ENCODE measurements around the gene THAP11. TPM values are rescaled to one million over a fixed set of nuclear protein-coding genes. Genes with fewer than 3 reads are reported as not detected.
A peak's percentile ranks its signal among the peaks of the same experiment; 100 is the strongest.

The THAP11 gene
- 108 and 111 TPM in 2 replicates for polyA plus RNA-seq (2014; cell fraction: cytosol; rRNA removed)
- polyA plus RNA-seq (2014; cell fraction: nucleus; rRNA removed) = 56.2 TPM in 2 replicates

GRCh38 chr16:67841816-67842508 is at the start of gene THAP11:
Gene THAP11, plus strand, starts transcription at chr16:67842320. Its CDS starts 235 bp downstream, at chr16:67842555.
- peak; percentile 97 for DNase-seq (ENCODE audit: low spot score)

GRCh38 chr16:67796099-67796718 is 45.9 kb upstream of the THAP11 start:
- no peak for DNase-seq (ENCODE audit: low spot score)

- DNase-seq (ENCODE audit: low spot score) = no peak
Measured at GRCh38 chr16:67800338-67800926, 41.7 kb upstream of the THAP11 start.

- no peak for DNase-seq (ENCODE audit: low spot score)
Measured at GRCh38 chr16:67801241-67801640, 40.9 kb upstream of the THAP11 start.

GRCh38 chr16:67801883-67802282 is 40.2 kb upstream of the THAP11 start:
- no peak for DNase-seq (ENCODE audit: low spot score)

GRCh38 chr16:67803894-67804293 is 38.2 kb upstream of the THAP11 start:
- no peak for DNase-seq (ENCODE audit: low spot score)

GRCh38 chr16:67804853-67805542 is 37.1 kb upstream of the THAP11 start:
- DNase-seq (ENCODE audit: low spot score) = no peak

- no peak for DNase-seq (ENCODE audit: low spot score)
Measured at GRCh38 chr16:67805718-67806427, 36.2 kb upstream of the THAP11 start.

- peak; percentile 100 for DNase-seq (ENCODE audit: low spot score)
Measured at GRCh38 chr16:67806428-67807147, 35.5 kb upstream of the THAP11 start, which contains the start of the genes RANBP10 and TSNAXIP1. Gene RANBP10, minus strand, starts transcription at chr16:67806560. Its CDS starts 24 bp downstream, at chr16:67806536. Gene TSNAXIP1, plus strand, starts transcription at chr16:67806889. Its CDS starts 261 bp downstream, at chr16:67807150.

GRCh38 chr16:67807148-67807682 is 34.9 kb upstream of the THAP11 start:
- no peak for DNase-seq (ENCODE audit: low spot score)

GRCh38 chr16:67811899-67812298 is 30.2 kb upstream of the THAP11 start:
- no peak for DNase-seq (ENCODE audit: low spot score)

GRCh38 chr16:67814567-67814966 is 27.6 kb upstream of the THAP11 start:
- DNase-seq (ENCODE audit: low spot score) = no peak

- no peak for DNase-seq (ENCODE audit: low spot score)
Measured at GRCh38 chr16:67820608-67821259, 21.4 kb upstream of the THAP11 start.

- DNase-seq (ENCODE audit: low spot score) = peak; percentile 37
Measured at GRCh38 chr16:67822511-67822910, 19.6 kb upstream of the THAP11 start.

- DNase-seq (ENCODE audit: low spot score) = no peak
Measured at GRCh38 chr16:67825119-67825518, 17.0 kb upstream of the THAP11 start.

GRCh38 chr16:67825906-67826305 is 16.2 kb upstream of the THAP11 start:
- DNase-seq (ENCODE audit: low spot score) = no peak

GRCh38 chr16:67828651-67829050 is 13.5 kb upstream of the THAP11 start:
- no peak for DNase-seq (ENCODE audit: low spot score)

- no peak for DNase-seq (ENCODE audit: low spot score)
Measured at GRCh38 chr16:67833030-67833414, 9.1 kb upstream of the THAP11 start.

- peak; percentile 92 for DNase-seq (ENCODE audit: low spot score)
Measured at GRCh38 chr16:67833415-67834241, 8.5 kb upstream of the THAP11 start.
